GM12891 (cell line): ENCODE measurements around the gene SNTN.

Experiments
- POLR2A ChIP-seq: IDR thresholded peaks from 2 replicates; pipeline ENCODE4 v1.6.1; 2011; ENCODE audit warnings: low read depth, low read length, control low read depth
- POLR2AphosphoS5 ChIP-seq: IDR thresholded peaks from 2 replicates; pipeline ENCODE4 v1.6.1; 2011; ENCODE audit warnings: low read depth, low read length, control low read depth

GRCh38 chr3:63662011-63662410, 9.5 kb downstream of the SNTN start:
- no peak for TF ChIP-seq POLR2AphosphoS5
- TF ChIP-seq POLR2A = no peak
